K562 (cell line): ENCODE results near the gene DDX5. TPM values are rescaled to one million over a fixed set of nuclear protein-coding genes. Genes with fewer than 3 reads are reported as not detected.
A peak's percentile ranks its signal among the peaks of the same experiment; 100 is the strongest.

ENCODE experiments used
- ATF3 ChIP-seq, 2 experiments: fragments of 450-650 bp in 1 of 2; sonication (generic) in 1 of 2; formaldehyde crosslinking in 1 of 2; IDR thresholded peaks in 1 of 2; conservative IDR thresholded peaks in 1 of 2; 2 replicates each; pipeline versions ENCODE4 v1.6.1 to v1.8.1; 2016 to 2023; ENCODE audit warnings: mild to moderate bottlenecking in 2 of 2, moderate library complexity in 2 of 2, inconsistent platforms in 1 of 2, missing genetic modification reagents in 1 of 2
- CREB1 ChIP-seq, 2 experiments: sonication (generic) in 1 of 2; formaldehyde crosslinking in 1 of 2; IDR thresholded peaks; 2 replicates each; pipeline versions ENCODE4 v1.6.1 to v1.8.0; 2012 to 2022; ENCODE audit warnings: inconsistent platforms in 1 of 2, mild to moderate bottlenecking in 1 of 2, missing genetic modification reagents in 1 of 2, moderate library complexity in 1 of 2
- GTF2A2 ChIP-seq: IDR thresholded peaks from 2 replicates; pipeline ENCODE4 v1.6.1; 2016; ENCODE audit warnings: mild to moderate bottlenecking, missing genetic modification characterization, missing compliant biosample characterization
- HDAC1 ChIP-seq, 2 experiments: fragments of 450-650 bp; IDR thresholded peaks; 2 replicates each; pipeline ENCODE4 v1.6.1; 2016 to 2017; ENCODE audit warnings: inconsistent platforms in 1 of 2, mild to moderate bottlenecking in 1 of 2, moderate library complexity in 1 of 2
- HNRNPLL ChIP-seq: fragments of 200-400 bp; formaldehyde crosslinking; IDR thresholded peaks from 2 replicates; pipeline ENCODE4 v1.6.1; 2017; ENCODE audit warnings: low read length, low read depth, mild to moderate bottlenecking; ENCODE audit not compliant: poor library complexity, severe bottlenecking
- JUND ChIP-seq, 2 experiments: IDR thresholded peaks; 2 replicates in 1 of 2; 3 replicates in 1 of 2; pipeline ENCODE4 v1.6.1; 2011; ENCODE audit warnings: borderline replicate concordance in 2 of 2, low read depth in 2 of 2, low read length in 2 of 2, improper control_type of control experiment in 1 of 2, missing biosample characterization in 1 of 2, missing genetic modification characterization in 1 of 2, missing genetic modification reagents in 1 of 2
- NELFE ChIP-seq: IDR thresholded peaks from 2 replicates; pipeline ENCODE4 v1.6.1; 2011; ENCODE audit warnings: mild to moderate bottlenecking; ENCODE audit not compliant: insufficient read depth, insufficient read length
- NEUROD1 ChIP-seq: fragments of 150-350 bp; IDR thresholded peaks from 2 replicates; pipeline ENCODE4 v1.6.1; 2014; ENCODE audit warnings: borderline replicate concordance, low read length, low read depth; ENCODE audit not compliant: partially characterized antibody
- NR2C2 ChIP-seq, 2 experiments: fragments of 200-800 bp in 1 of 2; sonication (Bioruptor generic) in 1 of 2; sonication (generic) in 1 of 2; formaldehyde crosslinking in 1 of 2; IDR thresholded peaks; 2 replicates each; pipeline versions ENCODE4 v1.6.1 to v1.8.0; 2016 to 2022; ENCODE audit warnings: mild to moderate bottlenecking in 1 of 2, missing compliant biosample characterization in 1 of 2, missing genetic modification characterization in 1 of 2, missing genetic modification reagents in 1 of 2
- PCBP1 ChIP-seq: fragments of 200-400 bp; formaldehyde crosslinking; IDR thresholded peaks from 2 replicates; pipeline ENCODE4 v1.6.1; 2018; ENCODE audit warnings: mild to moderate bottlenecking, low read depth, low read length; ENCODE audit not compliant: poor library complexity, severe bottlenecking
- POLR2H ChIP-seq: IDR thresholded peaks from 2 replicates; pipeline ENCODE4 v1.6.1; 2016; ENCODE audit warnings: missing genetic modification characterization, low read depth, mild to moderate bottlenecking, control low read depth, missing compliant biosample characterization, moderate library complexity
- RB1 ChIP-seq: fragments of 450-650 bp; IDR thresholded peaks from 2 replicates; pipeline ENCODE4 v1.6.1; 2017; ENCODE audit warnings: low read depth, mild to moderate bottlenecking
- RBFOX2 ChIP-seq: fragments of 200-400 bp; formaldehyde crosslinking; IDR thresholded peaks from 2 replicates; pipeline ENCODE4 v1.6.1; 2017; ENCODE audit warnings: low read depth, mild to moderate bottlenecking, low read length, moderate library complexity
- RCOR1 ChIP-seq, 2 experiments: IDR thresholded peaks; 2 replicates each; pipeline ENCODE4 v1.6.1; 2012; ENCODE audit warnings: low read depth in 2 of 2, low read length in 2 of 2, borderline replicate concordance in 1 of 2, improper control_type of control experiment in 1 of 2
- SAP30 ChIP-seq: fragments of 200-600 bp; sonication (generic); IDR thresholded peaks from 2 replicates; pipeline ENCODE4 v1.6.1; 2012; ENCODE audit warnings: borderline replicate concordance, low read depth, mild to moderate bottlenecking, moderate library complexity, low read length, control low read depth, inconsistent platforms; ENCODE audit not compliant: insufficient read depth, poor library complexity, severe bottlenecking
- SIN3A ChIP-seq, 2 experiments: fragments of 150-350 bp in 1 of 2; IDR thresholded peaks; 2 replicates each; pipeline ENCODE4 v1.6.1; 2011 to 2016; ENCODE audit warnings: borderline replicate concordance in 2 of 2, low read depth in 2 of 2, low read length in 2 of 2, mild to moderate bottlenecking in 2 of 2, moderate library complexity in 2 of 2; ENCODE audit not compliant: control insufficient read depth in 1 of 2
- TAF15 ChIP-seq: fragments of 200-400 bp; formaldehyde crosslinking; IDR thresholded peaks from 2 replicates; pipeline ENCODE4 v1.6.1; 2017; ENCODE audit warnings: mild to moderate bottlenecking, low read depth, low read length, moderate library complexity
- TCF3 ChIP-seq: sonication (generic); formaldehyde crosslinking; IDR thresholded peaks from 2 replicates; pipeline ENCODE4 v1.4.0; 2020; ENCODE audit warnings: mild to moderate bottlenecking, missing genetic modification reagents
- ZKSCAN1 ChIP-seq: fragments of 150-350 bp; IDR thresholded peaks from 2 replicates; pipeline ENCODE4 v1.6.1; 2016; ENCODE audit warnings: low read depth, low read length
- ZNF197 ChIP-seq: fragments of 200-800 bp; sonication (Bioruptor generic); IDR thresholded peaks from 2 replicates; pipeline ENCODE4 v1.6.1; 2016; ENCODE audit warnings: low read depth, missing genetic modification characterization, missing compliant biosample characterization
- polyA plus RNA-seq, 8 experiments: library from polyadenylated mRNA; depleted of rRNA in 4 of 8; stranded (reverse) in 5 of 8; unstranded in 3 of 8; fragments of >200 nt; fragmentation: Nextera tagmentation in 2 of 8; fragmentation: Illumina TruSeq in 1 of 8; extraction: Ambion mirVana in 2 of 8; extraction: Trizol in 1 of 8; gene quantifications; 2 replicates each; pipeline versions ENCODE4 v1.2.1 to v1.2.3, GENCODE V29; 2011 to 2014; ENCODE audit warnings: inconsistent platforms in 1 of 8, missing spikeins in 1 of 8
- total RNA-seq, 7 experiments: library from RNA; depleted of rRNA in 6 of 7; stranded (reverse); fragments of >200 nt in 6 of 7; fragmentation: Illumina TruSeq in 2 of 7; extraction: Trizol in 2 of 7; gene quantifications; 2 replicates each; pipeline versions ENCODE4 v1.2.1 to v1.2.3, GENCODE V29; 2011 to 2021; ENCODE audit warnings: low replicate concordance in 1 of 7
- TF ChIP-seq, protein P1 (sequence below): sonication (generic); formaldehyde crosslinking; IDR thresholded peaks from 2 replicates; pipeline ENCODE4 v1.8.1; 2022; ENCODE audit warnings: missing genetic modification reagents
- TF ChIP-seq, protein P2 (sequence below): IDR thresholded peaks from 2 replicates; pipeline ENCODE4 v1.6.1; 2011; ENCODE audit not compliant: insufficient read length; ENCODE audit errors: extremely low read depth

The DDX5 gene
- total and polyA plus RNA-seq, 9 of the 15 experiments (the other 6 are each of a cell fraction or from before 2014, with no cell fraction given): 306 to 1,639 (median 604) TPM

DNA sequence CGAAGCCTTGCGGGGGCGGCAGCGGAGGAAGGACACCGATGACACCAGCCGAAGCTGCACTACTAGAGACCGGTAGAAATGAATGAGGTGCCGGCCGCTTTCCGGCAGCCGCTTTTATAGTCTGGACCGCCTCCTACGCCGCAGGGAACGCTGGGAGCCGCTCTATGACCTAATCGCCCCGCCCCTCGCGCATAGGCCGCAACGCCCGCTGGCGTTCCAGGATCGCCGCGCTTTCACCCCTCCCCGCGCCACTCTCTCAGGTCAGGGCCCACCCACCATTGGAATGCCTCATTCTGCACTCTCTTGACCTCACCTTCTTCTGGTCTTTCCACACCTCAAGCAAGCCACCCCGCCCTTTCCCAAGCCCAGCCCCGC is at the start of gene DDX5 (continued):
- TF ChIP-seq ATF3 (IDR thresholded peaks at IDR 0.05): peak; percentile 64; the same call in 1 of the 2 replicates
- TF ChIP-seq ATF3 (CRISPR knock-in tag; conservative IDR thresholded peaks at IDR 0.05): no peak
- TF ChIP-seq HDAC1 (IDR thresholded peaks at IDR 0.05): 0 out of 4 replicates have a peak, but pooled peaks of 1 of the 2 experiments have one; percentile 1
- 0 out of 2 replicates have a peak, but pooled peaks have one; percentile 50 for TF ChIP-seq ZKSCAN1
- TF ChIP-seq, protein P1, sequence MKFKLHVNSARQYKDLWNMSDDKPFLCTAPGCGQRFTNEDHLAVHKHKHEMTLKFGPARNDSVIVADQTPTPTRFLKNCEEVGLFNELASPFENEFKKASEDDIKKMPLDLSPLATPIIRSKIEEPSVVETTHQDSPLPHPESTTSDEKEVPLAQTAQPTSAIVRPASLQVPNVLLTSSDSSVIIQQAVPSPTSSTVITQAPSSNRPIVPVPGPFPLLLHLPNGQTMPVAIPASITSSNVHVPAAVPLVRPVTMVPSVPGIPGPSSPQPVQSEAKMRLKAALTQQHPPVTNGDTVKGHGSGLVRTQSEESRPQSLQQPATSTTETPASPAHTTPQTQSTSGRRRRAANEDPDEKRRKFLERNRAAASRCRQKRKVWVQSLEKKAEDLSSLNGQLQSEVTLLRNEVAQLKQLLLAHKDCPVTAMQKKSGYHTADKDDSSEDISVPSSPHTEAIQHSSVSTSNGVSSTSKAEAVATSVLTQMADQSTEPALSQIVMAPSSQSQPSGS (CRISPR knock-in tag): 0 out of 2 replicates have a peak, but pooled peaks have one; percentile 25
- TF ChIP-seq CREB1 (IDR thresholded peaks at IDR 0.05): peak; percentile 64; the same call in 1 of the 2 replicates
- no peak for TF ChIP-seq CREB1 (CRISPR knock-in tag; IDR thresholded peaks at IDR 0.05)
- TF ChIP-seq, protein P2, sequence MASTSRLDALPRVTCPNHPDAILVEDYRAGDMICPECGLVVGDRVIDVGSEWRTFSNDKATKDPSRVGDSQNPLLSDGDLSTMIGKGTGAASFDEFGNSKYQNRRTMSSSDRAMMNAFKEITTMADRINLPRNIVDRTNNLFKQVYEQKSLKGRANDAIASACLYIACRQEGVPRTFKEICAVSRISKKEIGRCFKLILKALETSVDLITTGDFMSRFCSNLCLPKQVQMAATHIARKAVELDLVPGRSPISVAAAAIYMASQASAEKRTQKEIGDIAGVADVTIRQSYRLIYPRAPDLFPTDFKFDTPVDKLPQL: peak; percentile 93
- peak in 1 of 2 experiments; percentile 15; a peak in 1 of 4 replicates for TF ChIP-seq RCOR1 (IDR thresholded peaks at IDR 0.05; ENCODE audit: borderline replicate concordance in 1 of 2, low read depth in 2 of 2, low read length in 2 of 2)
- no peak for TF ChIP-seq TAF15
- peak; percentile 76 for TF ChIP-seq RB1
- no peak for TF ChIP-seq NR2C2 (CRISPR knock-in tag; IDR thresholded peaks at IDR 0.05)
- peak; percentile 97 for TF ChIP-seq NR2C2 (tag; IDR thresholded peaks at IDR 0.05)
- peak; percentile 81 for TF ChIP-seq SAP30
- no peak for TF ChIP-seq NEUROD1
- peak; percentile 82 for TF ChIP-seq HNRNPLL
- TF ChIP-seq ZNF197 (CRISPR knock-in tag): peak; percentile 17; the same call in 1 of the 2 replicates
- TF ChIP-seq SIN3A (IDR thresholded peaks at IDR 0.05; ENCODE audit: borderline replicate concordance in 2 of 2, control insufficient read depth in 1 of 2, low read depth in 2 of 2, low read length in 2 of 2): peak; percentile 81 to 83; a peak in 2 of 4 replicates
- peak; percentile 98 for TF ChIP-seq POLR2H (tag)
- TF ChIP-seq NELFE: peak; percentile 89
- TF ChIP-seq JUND (IDR thresholded peaks at IDR 0.05; ENCODE audit: borderline replicate concordance, low read depth, low read length): peak; percentile 87
- peak; percentile 75; the same call in 1 of the 3 replicates for TF ChIP-seq JUND (tag; IDR thresholded peaks at IDR 0.05; ENCODE audit: borderline replicate concordance, low read depth, low read length)
- peak; percentile 93 for TF ChIP-seq GTF2A2 (tag)
- TF ChIP-seq PCBP1: peak; percentile 2
- TF ChIP-seq RBFOX2: peak; percentile 5; the same call in 1 of the 2 replicates
- peak; percentile 3; the same call in 1 of the 2 replicates for TF ChIP-seq TCF3
